Parathyroid adenoma (tissue), 2 donors: ENCODE results near the gene DDX10.

Experiments
- H2AFZ ChIP-seq: fragments of 300-600 bp; sonication (generic); one replicate; pipeline ENCODE4 v1.7.0; 2017; ENCODE audit warnings: antibody characterized with exemption, mild to moderate bottlenecking
- H3K27ac ChIP-seq: fragments of 300-600 bp; sonication (generic); one replicate; pipeline ENCODE4 v1.7.0; 2017
- H3K27me3 ChIP-seq: fragments of 300-600 bp; sonication (generic); one replicate; pipeline ENCODE4 v1.7.0; 2017; ENCODE audit warnings: low read length; ENCODE audit not compliant: control insufficient read depth, insufficient read depth
- H3K36me3 ChIP-seq: fragments of 300-600 bp; sonication (generic); one replicate; pipeline ENCODE4 v1.7.0; 2017; ENCODE audit warnings: low read length; ENCODE audit not compliant: control insufficient read depth, insufficient read depth
- H3K4me1 ChIP-seq: fragments of 300-600 bp; sonication (generic); one replicate; pipeline ENCODE4 v1.7.0; 2017; ENCODE audit warnings: control low read depth
- H3K4me2 ChIP-seq: fragments of 300-600 bp; sonication (generic); one replicate; pipeline ENCODE4 v1.7.0; 2017; ENCODE audit warnings: low read length
- H3K4me3 ChIP-seq: fragments of 300-600 bp; sonication (generic); one replicate; pipeline ENCODE4 v1.7.0; 2017; ENCODE audit warnings: low read depth, low read length
- H3K79me2 ChIP-seq: fragments of 300-600 bp; sonication (generic); one replicate; pipeline ENCODE4 v1.7.0; 2017; ENCODE audit warnings: control low read depth
- H3K9ac ChIP-seq: fragments of 300-600 bp; sonication (generic); one replicate; pipeline ENCODE4 v1.7.0; 2017; ENCODE audit warnings: mild to moderate bottlenecking
- H3K9me3 ChIP-seq: fragments of 300-600 bp; sonication (generic); one replicate; pipeline ENCODE4 v1.7.0; 2017; ENCODE audit warnings: low read length; ENCODE audit not compliant: control insufficient read depth
- CTCF ChIP-seq: fragments of 300-600 bp; sonication (generic); IDR thresholded peaks from one replicate; pipeline ENCODE4 v1.7.0; 2017; ENCODE audit warnings: antibody characterized with exemption, mild to moderate bottlenecking
- donor health status: primary hyperparathyroidism.

Gene DDX10

DNA sequence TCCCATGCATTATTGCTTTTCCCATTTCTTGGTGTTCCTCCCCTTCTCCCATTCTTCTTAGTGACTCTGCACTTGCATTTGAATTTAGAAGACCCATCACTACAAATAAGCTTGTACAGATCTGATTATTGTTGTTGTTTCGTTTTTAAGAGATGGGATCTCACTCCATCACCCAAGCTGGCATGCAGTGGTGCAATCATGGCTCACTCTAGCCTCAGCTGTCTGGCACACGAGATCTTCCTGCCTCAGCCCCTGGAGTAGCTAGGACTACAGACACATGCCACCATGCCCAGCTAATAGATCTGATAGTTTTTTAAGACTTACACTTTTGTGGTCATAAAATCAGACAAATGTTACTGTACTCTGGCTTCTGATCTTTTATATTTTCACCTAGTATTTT is 252.1 kb downstream of the DDX10 start:
- no peak overlapping the region for H3K9ac ChIP-seq
- no peak overlapping the region for H3K4me2 ChIP-seq
- H3K9me3 ChIP-seq = no peaks in the 10 kb centered on the region
- no peak for TF ChIP-seq CTCF
- no peak overlapping the region for H3K27ac ChIP-seq
- no peak overlapping the region for H3K4me3 ChIP-seq
- no peak overlapping the region for H2AFZ ChIP-seq
- no peaks in the 10 kb centered on the region for H3K36me3 ChIP-seq
- no peaks in the 10 kb centered on the region for H3K4me1 ChIP-seq
- no peaks in the 10 kb centered on the region for H3K79me2 ChIP-seq
- no peaks in the 10 kb centered on the region for H3K27me3 ChIP-seq

DNA sequence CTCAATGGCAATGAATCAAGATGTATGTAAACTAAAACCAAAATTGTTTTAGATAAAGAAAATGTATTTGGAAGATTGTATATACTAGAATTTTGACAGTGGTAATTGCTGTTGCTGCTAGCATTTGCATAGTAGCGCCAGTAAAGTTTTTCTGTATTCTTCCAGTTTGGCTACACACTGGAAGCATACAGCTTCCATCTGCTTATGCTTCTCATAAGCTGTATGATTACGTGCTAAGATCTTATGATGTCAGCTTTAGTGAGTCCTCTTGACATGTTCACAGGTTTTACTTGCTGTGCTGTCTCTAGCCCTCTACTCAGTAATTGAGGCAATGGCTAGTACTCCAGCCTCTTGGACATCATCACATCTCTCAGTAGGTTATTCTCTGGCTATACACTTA is 256.3 kb downstream of the DDX10 start:
- no peaks in the 10 kb centered on the region for H3K4me1 ChIP-seq
- no peaks in the 10 kb centered on the region for H3K9me3 ChIP-seq
- no peak overlapping the region for H3K9ac ChIP-seq
- no peak overlapping the region for H3K27ac ChIP-seq
- H3K27me3 ChIP-seq = no peaks in the 10 kb centered on the region
- no peak for TF ChIP-seq CTCF
- no peak overlapping the region for H2AFZ ChIP-seq
- no peak overlapping the region for H3K4me2 ChIP-seq
- no peaks in the 10 kb centered on the region for H3K79me2 ChIP-seq
- no peaks in the 10 kb centered on the region for H3K36me3 ChIP-seq
- no peak overlapping the region for H3K4me3 ChIP-seq

DNA sequence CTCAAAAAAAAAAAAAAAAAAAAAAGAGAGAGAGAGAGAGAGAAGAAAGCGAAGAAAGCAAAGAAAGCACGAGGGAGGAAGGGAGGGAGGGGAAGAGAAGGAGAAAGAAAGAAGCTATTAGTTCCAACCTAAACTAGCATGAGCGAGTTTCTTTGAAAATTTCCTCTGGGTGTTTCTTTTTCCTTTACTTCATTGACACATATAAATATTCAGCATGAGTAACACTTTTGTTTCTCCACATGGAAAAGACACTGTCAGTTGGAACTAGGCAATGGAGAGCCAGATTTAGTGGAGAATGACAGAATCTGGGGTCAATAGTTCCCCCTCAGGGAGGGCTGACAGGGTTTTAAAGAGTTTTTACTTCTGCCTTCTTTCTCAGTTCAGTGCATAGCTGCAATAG is 257.4 kb downstream of the DDX10 start:
- no peak overlapping the region for H3K4me2 ChIP-seq
- no peak overlapping the region for H3K4me3 ChIP-seq
- no peak overlapping the region for H3K27ac ChIP-seq
- H3K36me3 ChIP-seq = no peaks in the 10 kb centered on the region
- H3K9me3 ChIP-seq = no peaks in the 10 kb centered on the region
- H3K27me3 ChIP-seq = no peaks in the 10 kb centered on the region
- no peak overlapping the region for H3K9ac ChIP-seq
- H3K79me2 ChIP-seq = no peaks in the 10 kb centered on the region
- no peak for TF ChIP-seq CTCF
- H3K4me1 ChIP-seq = no peaks in the 10 kb centered on the region
- H2AFZ ChIP-seq = no peak overlapping the region

- H3K36me3 ChIP-seq = no peaks in the 10 kb centered on the region
- no peak overlapping the region for H3K4me2 ChIP-seq
- H3K9ac ChIP-seq = no peak overlapping the region
- no peak for TF ChIP-seq CTCF
- H3K4me1 ChIP-seq = no peaks in the 10 kb centered on the region
- no peak overlapping the region for H2AFZ ChIP-seq
- no peak overlapping the region for H3K27ac ChIP-seq
- no peaks in the 10 kb centered on the region for H3K9me3 ChIP-seq
- H3K4me3 ChIP-seq = no peak overlapping the region
- no peaks in the 10 kb centered on the region for H3K79me2 ChIP-seq
- no peaks in the 10 kb centered on the region for H3K27me3 ChIP-seq
These were observed 258.5 kb downstream of the DDX10 start for GRCh38 chr11:108923413-108923812.

DNA sequence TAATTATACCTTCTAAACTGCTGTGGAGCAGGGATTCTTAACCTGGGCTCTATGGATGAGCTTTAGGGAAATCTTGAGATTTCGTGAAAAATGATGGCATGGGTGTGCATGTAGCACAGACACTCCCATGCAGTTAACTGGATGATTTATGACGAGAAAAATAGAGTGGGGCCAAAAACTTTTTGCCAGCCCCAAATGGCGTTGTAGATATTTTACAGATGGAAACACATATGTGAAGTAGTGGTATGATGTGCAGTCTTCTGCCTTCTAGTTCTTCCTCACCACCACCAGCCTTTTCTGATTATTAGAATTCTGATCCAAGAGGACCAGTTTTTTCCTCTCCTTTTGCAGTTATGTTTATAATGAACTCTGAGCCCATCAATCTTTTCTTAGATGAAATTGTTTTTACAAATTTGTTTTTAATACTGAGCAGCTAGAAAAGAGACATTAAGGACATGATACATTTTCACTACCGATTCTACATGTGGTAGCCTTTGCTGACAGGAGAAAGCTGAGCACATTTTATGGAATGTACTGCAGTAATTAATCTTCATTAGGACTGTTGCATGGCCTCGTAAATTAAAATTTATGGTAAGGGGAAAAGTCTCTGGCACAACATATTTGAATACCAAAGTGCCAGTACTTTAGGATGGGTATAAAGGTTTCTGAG is 261.4 kb downstream of the DDX10 start:
- Histone ChIP-seq H3K4me1 (no peaks in the 10 kb centered on the region), H3K27me3 (no peaks in the 10 kb centered on the region), H3K79me2 (no peaks in the 10 kb centered on the region), H3K27ac (no peak overlapping the region), H3K4me2 (no peak overlapping the region), H2AFZ (no peak overlapping the region), H3K9me3 (no peaks in the 10 kb centered on the region), H3K4me3 (no peak overlapping the region), H3K36me3 (no peaks in the 10 kb centered on the region), H3K9ac (no peak overlapping the region)
- TF ChIP-seq CTCF = no peak
